GM10248 (cell line): Measurements from ENCODE around the gene PFN1.

Experiments
- CTCF ChIA-PET: fragments of 300-600 bp; sonication (Branson Sonifier 250); formaldehyde crosslinking; extraction: SDS; loops from one replicate; lab custom pipeline; 2021; ENCODE audit warnings: antibody characterized with exemption; lab: Yijun Ruan, JAX
- POLR2A ChIA-PET: fragments of 350-650 bp; sonication (Branson Sonifier 250); formaldehyde crosslinking; extraction: SDS; loops from one replicate; lab custom pipeline; 2020; ENCODE audit warnings: antibody characterized with exemption; lab: Yijun Ruan, JAX
- DNase-seq: peaks from one replicate; pipeline ENCODE4 v3.0.0; 2012; ENCODE audit errors: extremely low spot score
- CTCF ChIP-seq: IDR thresholded peaks from 2 replicates; pipeline ENCODE4 v1.5.1; 2012; ENCODE audit warnings: mild to moderate bottlenecking, low read depth; ENCODE audit errors: extremely low read depth, missing control alignments, control extremely low read depth

PFN1 gene

GRCh38 chr17:4986403-4986802 is 38.1 kb upstream of the PFN1 start:
- DNase-seq = no peak
- TF ChIP-seq CTCF = no peak
- ChIA-PET POLR2A (no interaction called here), CTCF (interaction anchor here (0.8 to 3.0 kb wide), 11 partner anchors 11 to 77 kb away, joined by 3 to 12 read pairs (median 4); partner anchors contain the start of genes ENO3, INCA1 and KIF1C)

GRCh38 chr17:4982305-4982704 is 34.0 kb upstream of the PFN1 start:
- ChIA-PET POLR2A (no interaction called here), CTCF (interaction anchor here (1.7 kb wide), 1 partner anchor 12 kb away, joined by 6 read pairs; no protein-coding TSS in a partner anchor)
- no peak for TF ChIP-seq CTCF
- DNase-seq = no peak

GRCh38 chr17:4980644-4981216 is 32.4 kb upstream of the PFN1 start:
- DNase-seq = peak; percentile 69
- peak; percentile 36 for TF ChIP-seq CTCF
- CTCF ChIA-PET = interaction anchor here (0.6 to 4.7 kb wide), 12 partner anchors 9 to 87 kb away, joined by 3 to 47 read pairs (median 6); partner anchors contain the start of genes CHRNE, ENO3, PFN1 and SPAG7
- POLR2A ChIA-PET = no interaction called here

- no peak for TF ChIP-seq CTCF
- no peak for DNase-seq
- ChIA-PET POLR2A (interaction anchor here (0.6 kb wide), 1 partner anchor 324 kb away, joined by 5 read pairs; no protein-coding TSS in a partner anchor), CTCF (interaction anchor here (0.9 to 4.7 kb wide), 4 partner anchors 9 to 84 kb away, joined by 3 to 47 read pairs (median 22); partner anchors contain the start of genes ENO3 and SPAG7)
These were observed 30.4 kb upstream of the PFN1 start for GRCh38 chr17:4978726-4979125.

- no peak for TF ChIP-seq CTCF
- CTCF ChIA-PET = interaction anchor here (0.9 to 1.9 kb wide), 5 partner anchors 11 to 57 kb away, joined by 3 to 7 read pairs (median 4); partner anchors contain the start of gene CAMTA2
- POLR2A ChIA-PET = no interaction called here
- DNase-seq = no peak
These were observed 25.9 kb upstream of the PFN1 start for GRCh38 chr17:4974115-4974670.

- CTCF ChIA-PET = interaction anchor here (1.1 to 1.9 kb wide), 3 partner anchors 12 to 57 kb away, joined by 3 to 7 read pairs (median 4); partner anchors contain the start of gene CAMTA2
- no peak for DNase-seq
- no peak for TF ChIP-seq CTCF
- POLR2A ChIA-PET = interaction anchor here (0.6 kb wide), 2 partner anchors 44 to 50 kb away, joined by 3 read pairs; no protein-coding TSS in a partner anchor
These were observed 25.2 kb upstream of the PFN1 start for GRCh38 chr17:4973256-4974114.
